Spleen (tissue), 11 donors: Measurements from ENCODE around the gene DNHD1. TPM values are rescaled to one million over a fixed set of nuclear protein-coding genes. Genes with fewer than 3 reads are reported as not detected.

Experiments used
- DNase-seq: peaks from one replicate; pipeline ENCODE4 v3.0.0-alpha.2; 2020
- H3K27ac ChIP-seq, 8 donors: fragments of 200-600 bp; sonication (generic) in 7 of 8; 1 replicate in 4 of 8; 2 replicates in 4 of 8; pipeline versions ENCODE4 v1.5.0 to v1.8.0; 2016 to 2021; ENCODE audit warnings: inconsistent platforms in 4 of 8, mild to moderate bottlenecking in 4 of 8, moderate library complexity in 1 of 8
- H3K27me3 ChIP-seq, 7 donors: fragments of 200-600 bp; sonication (generic) in 6 of 7; replicated peaks in 1 of 7; 1 replicate in 4 of 7; 2 replicates in 3 of 7; pipeline versions ENCODE4 v1.5.0 to v1.8.0; 2016 to 2021; ENCODE audit warnings: inconsistent platforms in 3 of 7, mild to moderate bottlenecking in 1 of 7
- H3K36me3 ChIP-seq, 6 donors: fragments of 200-600 bp; sonication (generic) in 5 of 6; 1 replicate in 4 of 6; 2 replicates in 2 of 6; pipeline versions ENCODE4 v1.5.0 to v1.8.0; 2016 to 2021; ENCODE audit warnings: inconsistent platforms in 2 of 6
- H3K4me1 ChIP-seq, 6 donors: fragments of 200-600 bp; sonication (generic) in 5 of 6; 1 replicate in 3 of 6; 2 replicates in 3 of 6; pipeline versions ENCODE4 v1.5.0 to v1.8.0; 2016 to 2021; ENCODE audit warnings: inconsistent platforms in 3 of 6
- H3K4me3 ChIP-seq, 8 donors: fragments of 200-600 bp; sonication (generic) in 7 of 8; 1 replicate in 4 of 8; 2 replicates in 4 of 8; pipeline versions ENCODE4 v1.5.0 to v1.8.0; 2016 to 2021; ENCODE audit warnings: inconsistent platforms in 4 of 8, mild to moderate bottlenecking in 4 of 8, moderate library complexity in 2 of 8
- H3K9me3 ChIP-seq, 8 donors: fragments of 200-600 bp; sonication (generic) in 7 of 8; 1 replicate in 4 of 8; 2 replicates in 4 of 8; pipeline versions ENCODE4 v1.5.0 to v1.8.0; 2016 to 2021; ENCODE audit warnings: inconsistent platforms in 4 of 8
- POLR2A ChIP-seq, 3 donors: fragments of 450-650 bp; IDR thresholded peaks; one replicate each; pipeline ENCODE4 v1.5.1; 2017; ENCODE audit warnings: antibody characterized with exemption in 3 of 3, mild to moderate bottlenecking in 1 of 3
- POLR2AphosphoS5 ChIP-seq, 3 donors: sonication (generic); formaldehyde crosslinking; IDR thresholded peaks; one replicate each; pipeline ENCODE4 v1.5.1; 2017; ENCODE audit warnings: antibody characterized with exemption in 3 of 3
- WGBS, 5 donors: extraction: QIAGEN DNeasy Blood & Tissue Kit in 3 of 5; methylation state at CpG; one replicate each; pipeline versions ENCODE4 v1.1.5 to v1.1.7; 2013 to 2018; 5-methylcytosine and 5-hydroxymethylcytosine counted together
- intact Hi-C: fragments of 100-400 bp; cut with DNase I; formaldehyde crosslinking; loops from one replicate; pipeline ENCODE4 v1.15.0; 2023; ENCODE audit warnings: low total_unique reads
- polyA plus RNA-seq, 3 donors: library from polyadenylated mRNA; stranded (reverse); fragments of 200-250 nt; gene quantifications; one replicate each; pipeline ENCODE4 v1.2.1, GENCODE V29; 2013
- total RNA-seq, 7 donors: library from RNA; depleted of rRNA in 3 of 7; stranded (reverse); fragments of >200 nt in 3 of 7; fragmentation: NEBNext Ultra II Directional in 4 of 7; extraction: Animal tissue kit (Norgen Biotek cat#: 25700) in 4 of 7; gene quantifications; one replicate each; pipeline versions ENCODE4 v1.1.0 to v1.2.1, GENCODE V29; 2016 to 2021
- TF ChIP-seq, protein P1 (sequence below), 11 experiments: fragments of 200-600 bp in 7 of 11; fragments of 450-650 bp in 4 of 11; sonication (generic) in 4 of 11; IDR thresholded peaks in 8 of 11; conservative IDR thresholded peaks in 3 of 11; 1 replicate in 7 of 11; 2 replicates in 4 of 11; pipeline versions ENCODE4 v1.4.0 to v1.8.0; 2016 to 2021; ENCODE audit warnings: antibody characterized with exemption in 11 of 11, inconsistent platforms in 4 of 11, mild to moderate bottlenecking in 1 of 11
- donor health status: healthy with polysubstance abuse.
- donor health status: DM: no; HTN: no; CAD: no; lungs with moderate emphysema.
- donor health status: DM: no; HTN: no; CAD: no.
- donor health status: Bipolar disorder and iron deficiency.
- donor health status: healthy.
- donor health status: DM: no; HTN: no; CAD: no.
- donor health status: DM: yes; HTN: yes; CAD: no.

Gene DNHD1
- total and polyA plus RNA-seq, 10 donors: 6.0 to 40.7 (median 25.8) TPM

- peak within 1 kb of the TSS; percentile 90 to 98 (median 94) for H3K27ac ChIP-seq
- peak; percentile 87 to 92 (median 92) for TF ChIP-seq POLR2AphosphoS5 (IDR thresholded peaks at IDR 0.05)
- TF ChIP-seq POLR2A (IDR thresholded peaks at IDR 0.05): peak in 1 of 3 donors; percentile 24
- TF ChIP-seq, protein P1, sequence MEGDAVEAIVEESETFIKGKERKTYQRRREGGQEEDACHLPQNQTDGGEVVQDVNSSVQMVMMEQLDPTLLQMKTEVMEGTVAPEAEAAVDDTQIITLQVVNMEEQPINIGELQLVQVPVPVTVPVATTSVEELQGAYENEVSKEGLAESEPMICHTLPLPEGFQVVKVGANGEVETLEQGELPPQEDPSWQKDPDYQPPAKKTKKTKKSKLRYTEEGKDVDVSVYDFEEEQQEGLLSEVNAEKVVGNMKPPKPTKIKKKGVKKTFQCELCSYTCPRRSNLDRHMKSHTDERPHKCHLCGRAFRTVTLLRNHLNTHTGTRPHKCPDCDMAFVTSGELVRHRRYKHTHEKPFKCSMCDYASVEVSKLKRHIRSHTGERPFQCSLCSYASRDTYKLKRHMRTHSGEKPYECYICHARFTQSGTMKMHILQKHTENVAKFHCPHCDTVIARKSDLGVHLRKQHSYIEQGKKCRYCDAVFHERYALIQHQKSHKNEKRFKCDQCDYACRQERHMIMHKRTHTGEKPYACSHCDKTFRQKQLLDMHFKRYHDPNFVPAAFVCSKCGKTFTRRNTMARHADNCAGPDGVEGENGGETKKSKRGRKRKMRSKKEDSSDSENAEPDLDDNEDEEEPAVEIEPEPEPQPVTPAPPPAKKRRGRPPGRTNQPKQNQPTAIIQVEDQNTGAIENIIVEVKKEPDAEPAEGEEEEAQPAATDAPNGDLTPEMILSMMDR (IDR thresholded peaks at IDR 0.05 in 8 of 11, conservative IDR thresholded peaks at IDR 0.05 in 3 of 11): peak in 7 of 11 experiments; percentile 30 to 56 (median 45)
- H3K9me3 ChIP-seq: no peaks in the 10 kb centered on the region
- peak; percentile 99 for DNase-seq
- intact Hi-C loops: loop anchor here (5.0 kb wide), 1 partner anchor 79 kb away; the partner anchor contains the start of gene MRPL17
- no peaks in the 10 kb centered on the region for H3K27me3 ChIP-seq
- peaks cover 0 to 63% (median 40%) of the 10 kb centered on the region in 6 donors for H3K36me3 ChIP-seq
- WGBS, 5 donors: 0 to 1% (median 0%) methylated on average over 56 to 72 of the region's 72 CpGs
- peaks cover 59 to 90% (median 72%) of the 10 kb centered on the region in 6 donors for H3K4me1 ChIP-seq
- peak within 1 kb of the TSS; percentile 60 to 91 (median 84) for H3K4me3 ChIP-seq
Observed at GRCh38 chr11:6603287-6604080, 106.4 kb downstream of the DNHD1 start, which contains the start of the genes ILK and RRP8. ILK (plus strand) TSS chr11:6603774; CDS start chr11:6604272, 498 bp downstream. RRP8 (minus strand) TSS chr11:6603616; CDS start chr11:6603502, 114 bp downstream.

DNA sequence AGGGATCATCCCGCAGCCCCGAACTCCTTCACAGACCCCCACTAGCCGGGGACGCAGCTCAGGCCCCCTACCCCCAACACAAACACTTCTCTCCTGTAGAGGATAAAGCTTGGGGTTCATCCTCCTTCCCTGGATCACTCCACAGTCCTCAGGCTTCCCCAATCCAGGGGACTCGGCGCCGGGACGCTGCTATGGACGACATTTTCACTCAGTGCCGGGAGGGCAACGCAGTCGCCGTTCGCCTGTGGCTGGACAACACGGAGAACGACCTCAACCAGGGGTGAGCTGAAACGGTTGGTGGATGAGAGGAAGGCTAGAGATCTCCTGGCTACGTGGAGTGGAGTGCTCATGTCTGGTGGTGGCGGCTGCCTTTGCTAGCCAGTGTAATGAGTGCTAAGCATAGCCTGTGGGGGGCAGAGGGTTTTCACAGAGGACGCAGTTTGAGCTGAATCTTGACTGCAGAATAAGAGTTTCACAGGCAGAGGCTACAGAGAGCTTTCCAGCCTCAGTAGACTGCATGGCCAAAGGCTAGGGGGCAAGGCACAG is 107.1 kb downstream of the DNHD1 start:
- intact Hi-C loops: loop anchor here (5.0 kb wide), 1 partner anchor 78 kb away; the partner anchor contains the start of gene MRPL17
- Histone ChIP-seq H3K36me3 (peaks cover 0 to 63% (median 40%) of the 10 kb centered on the region in 6 donors), H3K4me3 (peak overlapping the region; percentile 60 to 91 (median 84)), H3K27me3 (no peaks in the 10 kb centered on the region), H3K9me3 (no peaks in the 10 kb centered on the region), H3K27ac (peak overlapping the region; percentile 90 to 98 (median 94)), H3K4me1 (peaks cover 61 to 90% (median 77%) of the 10 kb centered on the region in 6 donors)
- 0 to 1% (median 1%) methylated on average over 15 to 20 of the region's 20 CpGs for WGBS, 5 donors
- TF ChIP-seq POLR2A (IDR thresholded peaks at IDR 0.05): peak in 1 of 3 donors; percentile 18
- TF ChIP-seq, protein P1 (IDR thresholded peaks at IDR 0.05 in 8 of 11, conservative IDR thresholded peaks at IDR 0.05 in 3 of 11): peak in 3 of 11 experiments; percentile 12 to 38 (median 21)
- peak in 2 of 3 donors; percentile 19 to 66 for TF ChIP-seq POLR2AphosphoS5 (IDR thresholded peaks at IDR 0.05)
- DNase-seq: peak; percentile 89

DNA sequence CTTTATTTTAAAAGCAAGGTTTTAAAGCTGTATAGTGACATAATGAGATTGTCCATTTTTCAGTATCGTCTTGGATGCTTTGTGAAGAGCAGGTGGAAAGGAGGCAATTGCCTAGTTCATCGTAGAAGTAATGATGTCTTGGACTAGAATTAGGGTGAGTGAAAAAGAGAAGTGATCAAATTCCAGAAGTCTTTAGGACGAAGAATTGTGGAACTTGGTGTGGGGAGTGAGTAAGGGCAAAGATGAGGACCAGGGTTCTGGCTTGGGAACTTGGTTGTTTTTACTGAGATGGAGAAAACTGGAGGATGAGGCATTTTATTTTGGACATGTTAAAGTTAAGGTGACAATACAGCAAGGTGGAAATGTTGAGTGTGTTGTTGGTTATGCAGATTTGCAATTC is 107.7 kb downstream of the DNHD1 start:
- 17 to 31% (median 20%) methylated on average over 3 of the region's 3 CpGs for WGBS, 5 donors
- Histone ChIP-seq H3K4me1 (peaks cover 61 to 91% (median 80%) of the 10 kb centered on the region in 6 donors), H3K27me3 (no peaks in the 10 kb centered on the region), H3K4me3 (peak overlapping the region; percentile 60 to 91 (median 84)), H3K36me3 (peaks cover 4 to 63% (median 40%) of the 10 kb centered on the region in 6 donors), H3K9me3 (no peaks in the 10 kb centered on the region), H3K27ac (peak overlapping the region; percentile 90 to 98 (median 94))
- intact Hi-C loops: loop anchor here (5.0 kb wide), 1 partner anchor 78 kb away; the partner anchor contains the start of gene MRPL17
- TF ChIP-seq, protein P1 (IDR thresholded peaks at IDR 0.05 in 8 of 11, conservative IDR thresholded peaks at IDR 0.05 in 3 of 11): no peak
- TF ChIP-seq POLR2AphosphoS5 (IDR thresholded peaks at IDR 0.05) (no peak), POLR2A (IDR thresholded peaks at IDR 0.05) (no peak)
- no peak for DNase-seq
